ENCODE data around the gene NMRK2.
"Not testable (repeated sequence)": the region's sequence is repeated elsewhere in the genome, so short reads cannot be mapped to it uniquely, and the experiment has no call there.

NMRK2 gene

GRCh38 chr19:3936506-3937442 is 3.9 kb downstream of the NMRK2 start:
- no peak for DNase-seq (ENCODE audit: low read depth)

- DNase-seq (ENCODE audit: low read depth), result not testable (repeated sequence)
Measured at GRCh38 chr19:3938300-3938950, 5.6 kb downstream of the NMRK2 start.

GRCh38 chr19:3942790-3943409 is 10.0 kb downstream of the NMRK2 start:
- no peak for DNase-seq (ENCODE audit: low read depth)

GRCh38 chr19:3944018-3944721 is 11.3 kb downstream of the NMRK2 start:
- DNase-seq (ENCODE audit: low read depth), result no peak

- no peak for DNase-seq (ENCODE audit: low read depth)
Measured at GRCh38 chr19:3945838-3946237, 13.0 kb downstream of the NMRK2 start.

- not testable (repeated sequence) for DNase-seq (ENCODE audit: low read depth)
Measured at GRCh38 chr19:3947316-3947933, 14.6 kb downstream of the NMRK2 start.

GRCh38 chr19:3949294-3949693 is 16.4 kb downstream of the NMRK2 start:
- no peak for DNase-seq (ENCODE audit: low read depth)

- no peak for DNase-seq (ENCODE audit: low read depth)
Measured at GRCh38 chr19:3949997-3950859, 17.4 kb downstream of the NMRK2 start.

- no peak for DNase-seq (ENCODE audit: low read depth)
Measured at GRCh38 chr19:3950871-3951861, 18.3 kb downstream of the NMRK2 start.

GRCh38 chr19:3952755-3953276 is 19.9 kb downstream of the NMRK2 start:
- DNase-seq (ENCODE audit: low read depth), result not testable (repeated sequence)

- no peak for DNase-seq (ENCODE audit: low read depth)
Measured at GRCh38 chr19:3954107-3954506, 21.2 kb downstream of the NMRK2 start.

- not testable (repeated sequence) for DNase-seq (ENCODE audit: low read depth)
Measured at GRCh38 chr19:3955276-3955675, 22.4 kb downstream of the NMRK2 start.

- no peak for DNase-seq (ENCODE audit: low read depth)
Measured at GRCh38 chr19:3955688-3956087, 22.8 kb downstream of the NMRK2 start.

- DNase-seq (ENCODE audit: low read depth), result no peak
Measured at GRCh38 chr19:3958836-3959765, 26.2 kb downstream of the NMRK2 start.

GRCh38 chr19:3959766-3960131 is 26.9 kb downstream of the NMRK2 start:
- no peak for DNase-seq (ENCODE audit: low read depth)

- no peak for DNase-seq (ENCODE audit: low read depth)
Measured at GRCh38 chr19:3961007-3961406, 28.1 kb downstream of the NMRK2 start.

GRCh38 chr19:3963458-3964255 is 30.8 kb downstream of the NMRK2 start:
- no peak for DNase-seq (ENCODE audit: low read depth)

Data from HS-5 (cell line).